HG02885 (cell line): ENCODE results near the gene OTOGL.
"Not testable (repeated sequence)": the region's sequence is repeated elsewhere in the genome, so short reads cannot be mapped to it uniquely, and the experiment has no call there.

Experiments used
- ATAC-seq: cut with Tn5 transposase; IDR thresholded peaks from one replicate; pipeline ENCODE4 v1.9.1; 2021; ENCODE audit warnings: mild to moderate bottlenecking; ENCODE audit not compliant: unreplicated experiment, poor library complexity

Gene OTOGL

DNA sequence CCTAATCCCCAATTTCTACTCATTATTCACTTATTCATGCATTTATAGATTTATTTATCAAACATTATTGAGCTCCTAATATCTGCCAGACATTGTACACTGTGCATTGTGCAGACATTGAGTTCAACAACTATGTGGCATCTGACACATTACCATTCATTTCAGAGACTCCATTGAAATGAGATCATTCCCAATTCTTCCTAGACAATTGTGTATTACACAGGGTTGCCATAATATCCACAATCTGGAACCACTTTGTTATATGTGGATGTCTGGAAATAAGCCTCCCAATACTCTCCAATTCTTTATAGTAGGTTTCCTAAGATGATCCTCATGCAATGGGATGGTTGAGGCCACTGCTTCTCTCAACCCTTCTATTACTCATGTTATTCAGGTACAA is 165.0 kb downstream of the OTOGL start:
- ATAC-seq = no peak

GRCh38 chr12:80264891-80265290 is 165.6 kb downstream of the OTOGL start:
- no peak for ATAC-seq

DNA sequence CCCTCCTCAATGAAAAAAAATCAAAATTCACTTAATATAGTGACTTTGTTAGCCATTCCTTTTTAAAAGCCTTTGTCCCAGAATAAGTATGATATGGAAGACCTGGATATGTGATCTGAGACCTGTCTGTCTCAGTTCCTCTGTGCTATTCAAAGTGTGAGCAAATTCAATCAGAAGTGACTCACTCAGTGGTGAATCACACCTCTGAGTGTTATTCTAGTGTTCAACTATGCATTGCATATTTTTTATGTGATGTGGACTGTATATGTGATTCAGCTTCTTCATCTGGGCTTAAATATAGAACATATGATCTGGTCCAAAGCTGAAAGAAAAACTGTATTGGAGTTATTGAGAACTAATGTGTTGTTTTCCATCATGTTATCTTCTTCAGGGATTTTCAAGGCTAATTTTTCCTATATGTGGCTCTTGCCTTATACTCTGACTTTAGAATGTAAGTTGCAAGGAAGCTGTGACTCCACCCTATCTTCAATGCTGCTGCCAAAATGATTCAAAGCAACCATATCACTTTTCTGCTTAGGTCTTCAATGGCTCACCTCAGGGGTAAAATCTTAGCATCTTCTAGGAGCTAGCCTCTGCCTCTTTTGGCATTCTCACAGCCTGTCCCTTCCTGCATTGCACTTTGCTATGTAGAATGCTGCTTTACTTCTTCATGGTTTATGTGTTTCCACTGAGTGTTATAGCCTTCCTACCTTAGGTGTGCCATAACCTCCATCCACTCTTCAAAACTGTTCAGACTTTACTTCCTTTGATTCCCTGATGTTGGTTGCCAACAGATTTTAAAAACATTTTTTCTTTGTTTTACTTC is 169.8 kb downstream of the OTOGL start:
- ATAC-seq = peak; percentile 77

DNA sequence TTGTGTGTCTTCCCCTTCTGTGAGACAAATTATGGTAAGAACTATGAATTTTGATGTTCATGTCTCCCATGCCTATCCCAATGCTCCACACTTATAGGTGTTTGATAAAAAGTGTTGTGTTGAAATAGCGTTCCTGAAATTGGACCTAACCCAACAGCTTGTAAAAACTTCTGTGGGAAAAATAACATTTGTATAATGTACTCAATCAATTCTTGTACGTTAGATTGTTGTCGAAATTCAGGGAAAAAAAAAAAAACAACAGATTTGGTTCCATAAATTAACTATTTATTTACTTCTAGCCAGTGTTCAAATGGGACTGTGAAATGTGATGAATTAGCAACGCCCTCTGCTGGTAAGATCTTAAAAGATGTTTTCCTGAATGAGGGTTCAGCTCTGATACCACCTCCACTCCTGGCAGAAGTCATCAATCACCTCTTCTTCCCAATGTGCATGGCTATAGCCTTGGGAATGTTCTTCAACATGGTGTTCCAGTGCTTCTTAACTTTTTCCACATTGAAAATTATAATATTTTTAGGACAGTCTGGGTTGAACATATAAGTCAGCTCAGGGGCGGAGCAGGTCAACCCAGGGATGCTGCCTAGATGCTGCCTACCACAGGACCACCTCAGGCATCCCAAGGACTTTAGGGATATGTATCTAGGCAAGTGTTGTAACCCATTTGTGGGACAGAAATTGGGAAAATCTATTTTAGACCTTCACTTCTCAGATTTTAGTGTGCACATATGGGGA is 170.6 kb downstream of the OTOGL start:
- ATAC-seq = peak; percentile 58

GRCh38 chr12:80271780-80272179 is 172.4 kb downstream of the OTOGL start:
- no peak for ATAC-seq

DNA sequence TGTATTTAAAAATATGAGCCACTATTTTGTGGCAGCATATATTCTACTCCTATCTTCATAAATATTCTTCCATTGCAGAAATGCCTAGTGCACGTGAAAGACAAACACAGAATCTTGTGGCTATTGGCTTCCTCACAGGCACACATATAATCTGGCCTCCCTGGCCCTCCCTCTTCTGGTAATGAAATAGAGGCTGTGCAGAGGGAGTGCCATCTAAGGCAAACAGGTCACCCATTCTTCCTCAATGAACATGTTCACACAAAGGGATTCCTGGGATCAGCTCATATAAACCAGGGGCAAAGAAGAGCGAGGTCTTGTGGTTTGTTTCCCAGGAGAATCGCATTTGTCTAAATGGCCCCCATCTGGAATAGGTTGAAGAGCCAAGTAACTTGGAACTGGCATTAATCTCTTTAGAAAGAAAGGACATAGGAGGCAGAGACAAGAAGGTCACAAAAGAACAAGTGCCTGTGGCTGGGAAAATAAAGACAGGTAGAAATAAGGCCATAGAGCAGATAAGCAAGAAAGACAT is 173.1 kb downstream of the OTOGL start:
- no peak for ATAC-seq

- no peak for ATAC-seq
Observed at GRCh38 chr12:80273144-80273543, 173.8 kb downstream of the OTOGL start.

GRCh38 chr12:80277732-80278131 is 178.4 kb downstream of the OTOGL start:
- no peak for ATAC-seq

DNA sequence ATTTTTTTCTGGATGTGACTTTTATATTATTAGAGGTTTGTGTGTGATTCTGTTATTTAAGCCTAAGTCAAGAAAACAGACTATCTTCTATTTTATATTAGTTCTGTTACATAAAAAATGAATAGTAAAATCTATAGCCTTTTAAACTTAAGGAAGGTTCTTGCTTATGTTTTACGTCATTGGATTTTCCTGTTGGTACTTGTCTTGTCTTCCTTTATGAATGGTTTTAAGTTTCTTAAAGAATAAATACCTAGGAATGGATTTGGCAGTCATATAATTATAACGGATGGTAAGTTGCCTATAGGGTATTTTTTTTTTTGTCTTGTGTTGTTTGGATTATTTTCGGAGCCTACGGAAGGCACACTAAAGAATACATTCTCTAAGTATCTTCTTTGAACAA is 182.9 kb downstream of the OTOGL start:
- no peak for ATAC-seq

DNA sequence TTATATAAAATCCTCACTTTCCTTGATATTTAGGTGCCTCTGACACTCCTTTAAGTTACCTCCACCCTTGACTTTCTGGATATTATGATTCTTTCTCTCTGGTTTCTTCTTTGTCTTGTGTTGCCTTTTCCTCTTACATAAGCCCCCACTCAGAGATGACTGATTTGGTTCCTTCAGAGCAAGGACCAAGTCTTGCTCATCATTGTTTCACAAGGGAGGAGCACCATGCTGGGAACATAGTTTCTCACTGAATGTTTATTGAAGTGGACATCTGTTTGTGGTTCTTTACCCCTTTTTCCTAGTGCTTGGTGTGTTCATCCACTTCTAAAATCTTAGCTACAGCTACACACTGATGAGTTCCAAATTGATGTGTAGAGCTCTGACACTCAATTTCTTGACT is 183.4 kb downstream of the OTOGL start:
- ATAC-seq = no peak

- ATAC-seq = peak; percentile 44
Observed at GRCh38 chr12:80291108-80291754, 191.9 kb downstream of the OTOGL start.

GRCh38 chr12:80293347-80293746 is 194.0 kb downstream of the OTOGL start:
- ATAC-seq = peak; percentile 64

DNA sequence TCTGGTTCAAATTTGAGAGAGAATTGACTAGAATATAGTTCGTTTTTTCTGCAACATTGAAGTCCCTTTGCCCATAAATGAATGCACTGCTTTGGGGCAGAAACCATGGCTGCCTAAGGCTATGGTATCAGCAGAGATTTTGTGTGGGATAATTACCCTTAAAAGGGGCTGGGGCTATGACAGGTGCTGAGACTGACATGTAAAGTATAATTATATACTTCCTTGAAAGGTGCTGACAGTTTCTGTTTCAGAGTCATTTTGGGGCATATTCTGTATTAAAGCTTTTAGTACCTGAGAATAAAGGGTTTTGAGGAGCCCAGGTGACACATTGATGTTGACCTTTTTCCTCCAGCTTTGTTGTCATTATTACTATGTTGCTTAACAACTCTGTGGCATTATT is 194.4 kb downstream of the OTOGL start:
- ATAC-seq = peak; percentile 82

DNA sequence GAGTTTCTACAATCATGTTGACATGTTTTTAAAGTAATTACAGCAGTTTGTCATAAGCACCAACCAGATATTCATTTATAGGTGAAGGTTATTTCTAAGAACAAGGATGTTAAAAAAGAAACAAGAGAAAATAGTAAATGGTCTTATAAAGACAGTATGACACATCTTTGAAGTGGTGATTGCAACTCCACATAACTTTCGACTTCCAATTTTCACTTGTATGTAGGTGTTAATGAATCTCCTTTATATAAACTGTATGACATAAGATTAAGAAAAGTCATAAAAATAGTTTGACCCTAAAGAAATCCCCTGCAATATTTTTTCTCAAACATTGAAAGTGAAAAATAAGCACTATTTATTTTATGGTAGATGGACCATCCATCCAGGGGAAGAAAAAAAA is 199.9 kb downstream of the OTOGL start:
- ATAC-seq = peak; percentile 66

- ATAC-seq = peak; percentile 77
Observed at GRCh38 chr12:80299976-80300375, 200.6 kb downstream of the OTOGL start.

DNA sequence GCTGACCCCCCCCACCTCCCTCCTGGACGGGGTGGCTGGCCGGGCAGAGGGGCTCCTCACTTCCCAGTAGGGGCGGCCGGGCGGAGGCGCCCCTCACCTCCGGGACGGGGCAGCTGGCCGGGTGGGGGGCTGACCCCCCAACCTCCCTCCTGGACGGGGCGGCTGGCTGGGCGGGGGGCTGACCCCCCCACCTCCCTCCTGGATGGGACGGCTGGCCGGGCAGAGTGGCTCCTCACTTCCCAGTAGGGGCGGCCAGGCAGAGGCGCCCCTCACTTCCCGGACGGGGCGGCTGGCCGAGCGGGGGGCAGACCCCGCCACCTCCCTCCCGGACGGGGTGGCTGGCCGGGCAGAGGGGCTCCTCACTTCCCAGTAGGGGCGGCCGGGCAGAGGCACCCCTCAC is 208.1 kb downstream of the OTOGL start:
- ATAC-seq = not testable (repeated sequence)

GRCh38 chr12:80313209-80313608 is 213.9 kb downstream of the OTOGL start:
- no peak for ATAC-seq

GRCh38 chr12:80314741-80315140 is 215.4 kb downstream of the OTOGL start:
- no peak for ATAC-seq

DNA sequence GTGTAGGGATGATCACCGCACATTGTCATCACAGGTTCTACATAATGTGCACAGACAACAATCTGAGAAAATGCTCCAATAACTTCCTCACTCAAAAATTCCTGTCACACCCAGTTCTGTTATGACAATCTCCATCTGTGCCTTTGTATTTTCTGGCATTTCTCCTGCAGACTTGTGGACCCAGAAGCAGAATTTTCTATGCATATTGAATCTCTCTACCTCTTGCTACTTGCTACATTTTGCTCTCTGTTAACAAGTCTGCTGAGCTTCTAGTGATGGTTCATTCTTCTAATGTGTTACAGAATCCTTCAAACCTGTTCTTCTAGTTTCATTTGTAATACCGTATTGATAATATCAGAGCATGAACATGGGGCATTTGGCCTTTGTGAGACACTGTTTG is 216.9 kb downstream of the OTOGL start:
- ATAC-seq = no peak

GRCh38 chr12:80317307-80317706 is 218.0 kb downstream of the OTOGL start:
- ATAC-seq = no peak

DNA sequence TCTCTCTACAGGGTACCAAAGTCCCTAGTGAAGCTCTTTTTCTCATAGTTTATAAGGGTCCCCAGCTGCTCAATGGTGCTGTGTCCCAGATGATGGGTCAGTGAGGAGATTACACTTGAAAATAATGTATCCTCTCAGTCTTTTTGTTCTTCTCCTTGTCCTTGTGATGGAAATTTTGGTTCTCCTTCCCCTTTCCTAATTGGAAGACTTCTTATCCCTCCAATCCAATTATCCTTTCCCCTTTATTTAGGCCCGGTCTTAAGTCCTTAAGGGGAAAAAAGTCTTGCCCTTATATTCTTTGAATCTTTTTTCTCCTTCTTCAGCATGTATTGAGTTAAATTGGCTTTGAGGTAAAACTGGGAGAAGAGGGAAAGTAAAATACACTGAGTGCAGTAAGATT is 218.6 kb downstream of the OTOGL start:
- no peak for ATAC-seq
